PC-9 (cell line): Measurements from ENCODE around the gene BHLHE41. TPM values are rescaled to one million over a fixed set of nuclear protein-coding genes. Genes with fewer than 3 reads are reported as not detected.

Experiments used
- BruUV-seq: library from RNA; stranded (reverse); fragments of 400-500 nt; replicated peaks from 2 replicates; lab custom pipeline; 2021; lab: Mats Ljungman, UMichigan
- CTCF ChIA-PET: fragments of 300-600 bp; sonication (Branson Sonifier 250); formaldehyde crosslinking; loops from one replicate; lab custom pipeline; 2022; ENCODE audit warnings: antibody characterized with exemption; lab: Charles Lee
- POLR2A ChIA-PET: fragments of 300-600 bp; sonication (Branson Sonifier 250); formaldehyde crosslinking; loops from one replicate; lab custom pipeline; 2022; ENCODE audit warnings: antibody characterized with exemption; ENCODE audit not compliant: unreplicated experiment; lab: Charles Lee
- DNase-seq, 2 experiments: peaks; one replicate each; pipeline versions ENCODE4 v3.0.0 to v3.0.0-alpha.2; 2015 to 2022; ENCODE audit warnings: mixed read lengths in 1 of 2
- H2AFZ ChIP-seq: fragments of 200-600 bp; sonication (generic); 2 replicates; pipeline ENCODE4 v1.8.1; 2017; ENCODE audit warnings: antibody characterized with exemption
- H3F3A ChIP-seq: fragments of 200-600 bp; sonication (generic); 2 replicates; pipeline ENCODE4 v1.8.1; 2017; ENCODE audit warnings: antibody characterized with exemption, mild to moderate bottlenecking, low read depth; ENCODE audit not compliant: insufficient read depth
- H3K27ac ChIP-seq: fragments of 200-600 bp; sonication (generic); 2 replicates; pipeline ENCODE4 v1.6.1; 2016; ENCODE audit warnings: mixed run types
- H3K27me3 ChIP-seq: fragments of 200-600 bp; sonication (generic); 2 replicates; pipeline ENCODE4 v1.6.1; 2016; ENCODE audit warnings: low read depth, mixed run types; ENCODE audit not compliant: insufficient read depth
- H3K36me3 ChIP-seq: fragments of 200-600 bp; sonication (generic); 2 replicates; pipeline ENCODE4 v1.6.1; 2016; ENCODE audit warnings: low read depth, mixed run types
- H3K4me1 ChIP-seq: fragments of 200-600 bp; sonication (generic); replicated peaks from 2 replicates; pipeline ENCODE4 v1.6.1; 2016; ENCODE audit warnings: mixed run types; ENCODE audit not compliant: insufficient read depth
- H3K4me2 ChIP-seq: fragments of 200-600 bp; sonication (generic); 2 replicates; pipeline ENCODE4 v1.6.1; 2017; ENCODE audit warnings: mixed run types
- H3K4me3 ChIP-seq: fragments of 200-600 bp; sonication (generic); 2 replicates; pipeline ENCODE4 v1.6.1; 2016; ENCODE audit warnings: mixed run types
- H3K79me2 ChIP-seq: fragments of 200-600 bp; sonication (generic); 2 replicates; pipeline ENCODE4 v1.6.1; 2017; ENCODE audit warnings: low read depth, mixed run types
- H3K9me2 ChIP-seq: fragments of 200-600 bp; sonication (generic); 2 replicates; pipeline ENCODE4 v1.8.1; 2017; ENCODE audit warnings: mild to moderate bottlenecking; ENCODE audit not compliant: insufficient read depth
- H3K9me3 ChIP-seq: fragments of 200-600 bp; sonication (generic); 2 replicates; pipeline ENCODE4 v1.8.1; 2016; ENCODE audit warnings: low read depth; ENCODE audit not compliant: insufficient read depth
- H4K20me1 ChIP-seq: fragments of 200-600 bp; sonication (generic); 2 replicates; pipeline ENCODE4 v1.8.1; 2017; ENCODE audit not compliant: insufficient read depth
- CTCF ChIP-seq: fragments of 200-600 bp; sonication (generic); conservative IDR thresholded peaks from 2 replicates; pipeline ENCODE4 v1.6.1; 2017; ENCODE audit warnings: mixed run types, antibody characterized with exemption, mild to moderate bottlenecking, moderate library complexity
- EZH2 ChIP-seq: fragments of 200-600 bp; sonication (generic); IDR thresholded peaks from 2 replicates; pipeline ENCODE4 v1.8.0; 2017; ENCODE audit warnings: antibody characterized with exemption, low read depth
- intact Hi-C: fragments of 100-400 bp; cut with micrococcal nuclease; formaldehyde crosslinking; loops from one replicate; pipeline ENCODE4 v1.10.0; 2022; ENCODE audit not compliant: unreplicated experiment
- total RNA-seq: library from RNA; stranded (reverse); gene quantifications from 2 replicates; pipeline ENCODE4 v1.2.3, GENCODE V29; 2021

The BHLHE41 gene
- total RNA-seq, 1 experiment from 2014 or later: 57.1 TPM

GRCh38 chr12:26109343-26109881 is 15.4 kb downstream of the BHLHE41 start:
- TF ChIP-seq CTCF: no peak
- TF ChIP-seq EZH2: no peak
- no peaks in the 10 kb centered on the region for H3K9me3 ChIP-seq
- H3K36me3 ChIP-seq: no peaks in the 10 kb centered on the region
- no peak for DNase-seq
- BruUV-seq: no TSS peak
- no peaks in the 10 kb centered on the region for H3K27me3 ChIP-seq
- H3K4me3 ChIP-seq: no peak overlapping the region
- intact Hi-C loops: no loop called here
- POLR2A ChIA-PET: interaction anchor here (0.7 kb wide), 1 partner anchor 103 kb away, joined by 4 read pairs; no protein-coding TSS in a partner anchor
- peaks cover 26% of the 10 kb centered on the region for H3F3A ChIP-seq
- CTCF ChIA-PET: no interaction called here
- no peaks in the 10 kb centered on the region for H3K79me2 ChIP-seq
- H2AFZ ChIP-seq: no peak overlapping the region
- no peak overlapping the region for H3K27ac ChIP-seq
- no peak overlapping the region for H3K4me2 ChIP-seq
- no peaks in the 10 kb centered on the region for H3K9me2 ChIP-seq
- no peaks in the 10 kb centered on the region for H4K20me1 ChIP-seq
- H3K4me1 ChIP-seq: peaks cover 34% of the 10 kb centered on the region

- BruUV-seq: no TSS peak
These were observed 15.9 kb downstream of the BHLHE41 start for GRCh38 chr12:26108915-26109314.

GRCh38 chr12:26106347-26106746 is 18.5 kb downstream of the BHLHE41 start:
- BruUV-seq: no TSS peak
- no peak overlapping the region for H3K4me3 ChIP-seq
- H4K20me1 ChIP-seq: no peaks in the 10 kb centered on the region
- ChIA-PET POLR2A (no interaction called here), CTCF (no interaction called here)
- no peaks in the 10 kb centered on the region for H3K9me2 ChIP-seq
- H3K36me3 ChIP-seq: no peaks in the 10 kb centered on the region
- intact Hi-C loops: no loop called here
- TF ChIP-seq EZH2 (no peak), CTCF (no peak)
- peaks cover 17% of the 10 kb centered on the region for H3F3A ChIP-seq
- H2AFZ ChIP-seq: no peak overlapping the region
- H3K79me2 ChIP-seq: no peaks in the 10 kb centered on the region
- H3K27me3 ChIP-seq: no peaks in the 10 kb centered on the region
- H3K9me3 ChIP-seq: no peaks in the 10 kb centered on the region; the same call in 1 of the 2 replicates
- peaks cover 29% of the 10 kb centered on the region for H3K4me1 ChIP-seq
- H3K4me2 ChIP-seq: no peak overlapping the region
- no peak overlapping the region for H3K27ac ChIP-seq
- DNase-seq: no peak

More at GRCh38 chr12:26108915-26109314, 15.9 kb downstream of the BHLHE41 start:
- H3K9me3 ChIP-seq: no peaks in the 10 kb centered on the region; the same call in 1 of the 2 replicates
- no peaks in the 10 kb centered on the region for H3K36me3 ChIP-seq
- no peaks in the 10 kb centered on the region for H3K9me2 ChIP-seq
- ChIA-PET CTCF (no interaction called here), POLR2A (interaction anchor here (0.7 kb wide), 1 partner anchor 102 kb away, joined by 4 read pairs; no protein-coding TSS in a partner anchor)
- H3K4me1 ChIP-seq: peaks cover 34% of the 10 kb centered on the region
- H4K20me1 ChIP-seq: no peaks in the 10 kb centered on the region
- intact Hi-C loops: no loop called here
- TF ChIP-seq EZH2 (no peak), CTCF (no peak)
- DNase-seq: no peak
- no peak overlapping the region for H2AFZ ChIP-seq
- H3F3A ChIP-seq: peaks cover 22% of the 10 kb centered on the region
- H3K27me3 ChIP-seq: no peaks in the 10 kb centered on the region
- no peak overlapping the region for H3K4me3 ChIP-seq
- no peak overlapping the region for H3K27ac ChIP-seq
- H3K4me2 ChIP-seq: no peak overlapping the region
- no peaks in the 10 kb centered on the region for H3K79me2 ChIP-seq
